Gastrocnemius medialis (tissue), 4 donors: Measurements from ENCODE around the gene OR2C3.
"Not testable (repeated sequence)": the region's sequence is repeated elsewhere in the genome, so short reads cannot be mapped to it uniquely, and the experiment has no call there.

Experiments used
- CTCF ChIP-seq, 5 experiments: fragments of 450-650 bp in 3 of 5; fragments of 200-600 bp in 2 of 5; sonication (generic) in 2 of 5; IDR thresholded peaks in 4 of 5; conservative IDR thresholded peaks in 1 of 5; 1 replicate in 4 of 5; 2 replicates in 1 of 5; pipeline ENCODE4 v1.5.1; 2016 to 2019; ENCODE audit warnings: antibody characterized with exemption in 5 of 5, mild to moderate bottlenecking in 3 of 5, moderate library complexity in 3 of 5
- POLR2A ChIP-seq, 2 donors: fragments of 450-650 bp; IDR thresholded peaks; one replicate each; pipeline ENCODE4 v1.6.1; 2017; ENCODE audit warnings: antibody characterized with exemption in 2 of 2, mild to moderate bottlenecking in 2 of 2, moderate library complexity in 2 of 2

- not testable (repeated sequence) for TF ChIP-seq CTCF (IDR thresholded peaks at IDR 0.05 in 4 of 5, conservative IDR thresholded peaks at IDR 0.05 in 1 of 5); POLR2A (IDR thresholded peaks at IDR 0.05)
These were observed 14.4 kb downstream of the OR2C3 start for GRCh38 chr1:247521886-247522285.
